Ovary (tissue), 9 donors: ENCODE data around the gene AGPAT2. TPM values are rescaled to one million over a fixed set of nuclear protein-coding genes. Genes with fewer than 3 reads are reported as not detected.

ENCODE experiments used
- DNase-seq, 5 donors: peaks; one replicate each; pipeline ENCODE4 v3.0.0-alpha.2; 2019 to 2020
- H3K27ac ChIP-seq, 2 donors: fragments of 200-600 bp; one replicate each; pipeline versions ENCODE4 v1.5.1 to v1.8.0; 2019 to 2022
- H3K27me3 ChIP-seq: fragments of 200-600 bp; one replicate; pipeline ENCODE4 v1.8.0; 2022
- H3K36me3 ChIP-seq: fragments of 200-600 bp; sonication (generic); one replicate; pipeline ENCODE4 v1.5.1; 2019
- H3K4me1 ChIP-seq: one replicate; pipeline ENCODE4 v1.8.1; 2013; ENCODE audit warnings: mild to moderate bottlenecking, moderate library complexity; ENCODE audit not compliant: insufficient read depth
- H3K4me3 ChIP-seq: fragments of 200-600 bp; sonication (generic); one replicate; pipeline ENCODE4 v1.5.1; 2017
- H3K9me3 ChIP-seq, 2 donors: fragments of 200-600 bp in 1 of 2; sonication (generic) in 1 of 2; one replicate each; pipeline versions ENCODE4 v1.5.1 to v1.8.1; 2013 to 2019; ENCODE audit warnings: mild to moderate bottlenecking in 1 of 2, moderate library complexity in 1 of 2
- EP300 ChIP-seq: sonication (generic); formaldehyde crosslinking; IDR thresholded peaks from one replicate; pipeline ENCODE4 v1.6.1; 2017; ENCODE audit warnings: antibody characterized with exemption
- POLR2A ChIP-seq: fragments of 450-650 bp; IDR thresholded peaks from one replicate; pipeline ENCODE4 v1.6.1; 2017; ENCODE audit warnings: antibody characterized with exemption, mild to moderate bottlenecking, moderate library complexity
- WGBS, 3 donors: extraction: QIAGEN DNeasy Blood & Tissue Kit in 1 of 3; methylation state at CpG; one replicate each; pipeline versions ENCODE4 v1.1.5 to v1.1.7; 2013 to 2017; 5-methylcytosine and 5-hydroxymethylcytosine counted together
- intact Hi-C, 4 donors: fragments of 100-400 bp; cut with DNase I; formaldehyde crosslinking; loops; one replicate each; pipeline versions ENCODE4 v1.11.0 to v1.15.1; 2022 to 2023
- polyA plus RNA-seq, 2 donors: library from polyadenylated mRNA; stranded (reverse); fragments of 200-250 nt in 1 of 2; fragments of 350-450 nt in 1 of 2; fragmentation: Illumina TruSeq in 1 of 2; extraction: RNeasy Lipid Tissue Mini Kit (QIAGEN cat#74804) in 1 of 2; gene quantifications; one replicate each; pipeline ENCODE4 v1.2.3, GENCODE V29; 2013 to 2014
- total RNA-seq, 7 donors: library from RNA; depleted of rRNA in 2 of 7; stranded (reverse); fragments of >200 nt in 2 of 7; fragmentation: NEBNext Ultra II Directional in 3 of 7; extraction: Animal tissue kit (Norgen Biotek cat#: 25700) in 3 of 7; gene quantifications; one replicate each; pipeline versions ENCODE4 v1.1.0 to v1.2.4, GENCODE V29; 2016 to 2023
- TF ChIP-seq, protein P1 (sequence below), 3 donors: fragments of 450-650 bp in 2 of 3; fragments of 200-600 bp in 1 of 3; IDR thresholded peaks; one replicate each; pipeline versions ENCODE4 v1.5.1 to v1.8.0; 2016 to 2022; ENCODE audit warnings: antibody characterized with exemption in 3 of 3, mild to moderate bottlenecking in 1 of 3
- donor health status: DM: no; HTN: no; CAD: no; lungs with moderate emphysema.
- donor health status: DM: no; HTN: no; CAD: no.
- donor health status: Bipolar disorder and iron deficiency.
- donor health status: DM: yes; HTN: yes; CAD: no.
- donor health status: DM: no; HTN: no; CAD: no.
- donor health status: DM: yes; HTN: yes; CAD: no.

AGPAT2 gene
- total and polyA plus RNA-seq, 9 donors, result 6.1 to 40.9 (median 23.9) TPM

DNA sequence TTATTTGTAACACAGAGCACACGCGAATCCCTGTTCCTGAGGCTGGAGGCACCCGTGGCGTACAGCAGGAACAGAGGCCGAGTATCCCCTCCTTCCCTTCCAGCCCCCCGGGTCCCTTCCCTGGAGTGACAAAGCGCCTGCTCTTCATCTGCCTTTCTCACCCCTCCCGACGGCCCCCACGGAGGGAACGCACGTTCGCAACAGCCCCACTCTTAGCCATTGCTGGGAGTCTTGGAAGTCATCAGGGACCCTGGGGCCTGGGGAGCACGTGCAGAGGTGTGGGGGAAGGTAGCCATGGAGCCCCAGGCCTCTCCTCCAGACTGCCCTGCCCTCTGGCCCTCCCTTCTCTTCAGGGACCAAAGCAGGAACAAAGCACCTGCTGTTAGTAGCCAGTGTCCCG is 2.5 kb downstream of the AGPAT2 start:
- Histone ChIP-seq H3K4me1 (no peaks in the 10 kb centered on the region), H3K9me3 (no peaks in the 10 kb centered on the region), H3K27ac (no peak overlapping the region), H3K27me3 (no peaks in the 10 kb centered on the region), H3K36me3 (no peaks in the 10 kb centered on the region), H3K4me3 (no peak overlapping the region)
- peak in 1 of 5 donors; percentile 33 for DNase-seq
- no peak for TF ChIP-seq EP300
- no peak for TF ChIP-seq POLR2A
- TF ChIP-seq, protein P1, sequence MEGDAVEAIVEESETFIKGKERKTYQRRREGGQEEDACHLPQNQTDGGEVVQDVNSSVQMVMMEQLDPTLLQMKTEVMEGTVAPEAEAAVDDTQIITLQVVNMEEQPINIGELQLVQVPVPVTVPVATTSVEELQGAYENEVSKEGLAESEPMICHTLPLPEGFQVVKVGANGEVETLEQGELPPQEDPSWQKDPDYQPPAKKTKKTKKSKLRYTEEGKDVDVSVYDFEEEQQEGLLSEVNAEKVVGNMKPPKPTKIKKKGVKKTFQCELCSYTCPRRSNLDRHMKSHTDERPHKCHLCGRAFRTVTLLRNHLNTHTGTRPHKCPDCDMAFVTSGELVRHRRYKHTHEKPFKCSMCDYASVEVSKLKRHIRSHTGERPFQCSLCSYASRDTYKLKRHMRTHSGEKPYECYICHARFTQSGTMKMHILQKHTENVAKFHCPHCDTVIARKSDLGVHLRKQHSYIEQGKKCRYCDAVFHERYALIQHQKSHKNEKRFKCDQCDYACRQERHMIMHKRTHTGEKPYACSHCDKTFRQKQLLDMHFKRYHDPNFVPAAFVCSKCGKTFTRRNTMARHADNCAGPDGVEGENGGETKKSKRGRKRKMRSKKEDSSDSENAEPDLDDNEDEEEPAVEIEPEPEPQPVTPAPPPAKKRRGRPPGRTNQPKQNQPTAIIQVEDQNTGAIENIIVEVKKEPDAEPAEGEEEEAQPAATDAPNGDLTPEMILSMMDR (IDR thresholded peaks at IDR 0.05), result no peak
- intact Hi-C loops, result no loop called here
- WGBS, 3 donors, result 86 to 90% (median 88%) methylated on average over 15 of the region's 15 CpGs

DNA sequence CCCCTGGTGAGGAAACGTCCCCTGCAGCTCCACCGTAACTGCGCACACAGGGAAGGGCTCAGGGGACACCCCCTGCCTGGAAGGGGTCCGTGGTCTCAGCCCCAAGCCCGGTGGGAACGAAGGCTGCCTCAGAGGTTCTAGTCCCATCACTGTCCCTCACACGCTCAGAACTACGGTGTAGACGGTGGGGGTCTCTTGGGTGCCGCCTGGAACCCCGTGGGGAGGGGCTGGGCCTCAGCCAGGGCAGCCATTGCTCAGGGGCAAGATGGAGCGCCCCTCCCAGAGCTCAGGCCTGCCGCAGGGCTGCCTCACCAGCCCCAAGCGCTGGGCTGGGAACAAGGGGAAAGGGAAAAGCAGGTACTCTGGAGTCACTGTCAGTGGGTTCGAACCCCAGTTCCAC is 2.9 kb downstream of the AGPAT2 start:
- Histone ChIP-seq H3K9me3 (no peaks in the 10 kb centered on the region), H3K4me1 (no peaks in the 10 kb centered on the region), H3K36me3 (no peaks in the 10 kb centered on the region), H3K27ac (no peak overlapping the region), H3K27me3 (no peaks in the 10 kb centered on the region), H3K4me3 (no peak overlapping the region)
- intact Hi-C loops, result no loop called here
- peak in 1 of 5 donors; percentile 31 for DNase-seq
- TF ChIP-seq, protein P1 (IDR thresholded peaks at IDR 0.05), result no peak
- TF ChIP-seq POLR2A (no peak), EP300 (no peak)
- 83 to 85% (median 83%) methylated on average over 15 of the region's 15 CpGs for WGBS, 3 donors

DNA sequence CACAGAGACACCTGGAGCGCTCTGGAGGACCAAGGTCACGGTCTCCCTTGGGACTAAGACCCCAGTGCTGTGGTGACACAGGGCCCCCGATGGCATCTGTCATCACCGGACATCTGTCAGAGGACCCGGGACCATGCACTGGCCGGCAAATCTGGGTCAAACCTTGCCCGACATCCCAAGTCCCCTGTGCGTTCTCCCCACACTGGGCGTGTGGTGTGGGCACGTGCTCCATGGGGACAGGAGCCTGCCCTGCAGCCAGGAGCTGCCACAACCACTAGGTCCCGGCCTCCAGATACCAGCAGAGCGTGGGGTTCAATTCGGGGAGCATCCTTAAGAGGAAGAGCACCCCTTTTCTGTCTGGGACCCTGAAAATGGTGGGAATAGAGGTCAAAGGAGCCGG is 3.5 kb downstream of the AGPAT2 start:
- H3K27me3 ChIP-seq, result no peaks in the 10 kb centered on the region
- H3K36me3 ChIP-seq, result no peaks in the 10 kb centered on the region
- intact Hi-C loops, result no loop called here
- no peaks in the 10 kb centered on the region for H3K9me3 ChIP-seq
- H3K4me1 ChIP-seq, result no peaks in the 10 kb centered on the region
- WGBS, 3 donors, result 90 to 94% (median 94%) methylated on average over 13 to 14 of the region's 14 CpGs
- no peak overlapping the region for H3K4me3 ChIP-seq
- no peak for DNase-seq
- H3K27ac ChIP-seq, result no peak overlapping the region
- no peak for TF ChIP-seq POLR2A

GRCh38 chr9:136683173-136683745 is 4.0 kb downstream of the AGPAT2 start:
- Histone ChIP-seq H3K36me3 (no peaks in the 10 kb centered on the region), H3K27me3 (no peaks in the 10 kb centered on the region), H3K9me3 (no peaks in the 10 kb centered on the region), H3K27ac (no peak overlapping the region), H3K4me1 (no peaks in the 10 kb centered on the region), H3K4me3 (no peak overlapping the region)
- TF ChIP-seq, protein P1 (IDR thresholded peaks at IDR 0.05), result no peak
- TF ChIP-seq POLR2A (no peak), EP300 (no peak)
- no peak for DNase-seq
- intact Hi-C loops, result no loop called here
- WGBS, 3 donors, result 85 to 91% (median 86%) methylated on average over 16 of the region's 16 CpGs

DNA sequence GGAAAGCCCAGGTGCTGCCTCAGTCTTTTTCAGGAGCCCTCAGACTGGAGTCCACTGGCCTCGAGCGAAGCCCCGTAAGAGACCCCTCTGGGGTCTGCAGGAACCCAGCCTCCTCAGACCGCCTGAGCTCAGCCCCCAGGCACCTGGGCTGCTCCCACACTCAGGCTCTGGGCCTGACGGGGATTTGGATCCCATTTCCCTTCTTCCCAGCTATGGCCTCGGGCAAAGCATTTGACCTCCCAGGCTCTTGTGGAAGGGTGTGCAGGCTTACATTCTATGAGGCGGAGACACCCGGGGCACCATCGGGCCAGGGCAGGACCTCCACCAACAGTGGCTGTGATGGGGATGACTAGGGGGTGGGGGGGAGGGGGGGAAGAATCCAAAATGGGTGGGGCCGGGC is 4.5 kb downstream of the AGPAT2 start:
- Histone ChIP-seq H3K36me3 (no peaks in the 10 kb centered on the region), H3K9me3 (no peaks in the 10 kb centered on the region), H3K4me3 (no peak overlapping the region), H3K4me1 (no peaks in the 10 kb centered on the region), H3K27ac (no peak overlapping the region), H3K27me3 (no peaks in the 10 kb centered on the region)
- intact Hi-C loops, result no loop called here
- DNase-seq, result no peak
- WGBS, 3 donors, result 83 to 94% (median 88%) methylated on average over 10 of the region's 10 CpGs
- TF ChIP-seq POLR2A (no peak), EP300 (no peak)
- TF ChIP-seq, protein P1 (IDR thresholded peaks at IDR 0.05), result no peak
